HPDE6-E6E7 (cell line): ENCODE results near the gene VSIG8.

ENCODE experiments used
- DNase-seq: peaks from one replicate; pipeline ENCODE4 v3.0.0; 2011; ENCODE audit warnings: missing footprints; ENCODE audit errors: extremely low spot score

The VSIG8 gene

GRCh38 chr1:159829822-159830465, 32.5 kb downstream of the VSIG8 start:
- no peak for DNase-seq

- DNase-seq, result no peak
Observed at GRCh38 chr1:159829273-159829634, 33.2 kb downstream of the VSIG8 start.

- DNase-seq, result no peak
Observed at GRCh38 chr1:159828581-159829272, 33.7 kb downstream of the VSIG8 start.

GRCh38 chr1:159828176-159828575, 34.3 kb downstream of the VSIG8 start:
- DNase-seq, result no peak

- no peak for DNase-seq
Observed at GRCh38 chr1:159827549-159827948, 34.9 kb downstream of the VSIG8 start.

- no peak for DNase-seq
Observed at GRCh38 chr1:159827102-159827490, 35.4 kb downstream of the VSIG8 start.

- DNase-seq, result no peak
Observed at GRCh38 chr1:159826441-159827101, 35.9 kb downstream of the VSIG8 start, which contains the start of gene SLAMF8. SLAMF8 (plus strand) TSS chr1:159826873; CDS start chr1:159826899, 26 bp downstream.

GRCh38 chr1:159825564-159825963, 36.9 kb downstream of the VSIG8 start:
- DNase-seq, result no peak

GRCh38 chr1:159823406-159823805, 39.1 kb downstream of the VSIG8 start:
- DNase-seq, result no peak

GRCh38 chr1:159821171-159821867, 41.1 kb downstream of the VSIG8 start:
- peak; percentile 38 for DNase-seq

GRCh38 chr1:159817276-159818041, 45.0 kb downstream of the VSIG8 start:
- no peak for DNase-seq

- no peak for DNase-seq
Observed at GRCh38 chr1:159815926-159816325, 46.5 kb downstream of the VSIG8 start.

GRCh38 chr1:159804924-159805323, 57.5 kb downstream of the VSIG8 start:
- no peak for DNase-seq
